GM12878 (cell line): ENCODE results near the gene CLCN2. TPM values are rescaled to one million over a fixed set of nuclear protein-coding genes. Genes with fewer than 3 reads are reported as not detected.

Experiments
- ATAC-seq: fragments of 200-7000 bp; cut with Tn5 transposase; 3 replicates; pipeline ENCODE4 v1.9.1; 2020; ENCODE audit warnings: mild to moderate bottlenecking, moderate library complexity
- BruUV-seq: library from RNA; stranded (reverse); fragments of 400-500 nt; replicated peaks from 2 replicates; lab custom pipeline; 2021; lab: Mats Ljungman, UMichigan
- CTCF ChIA-PET: fragments of 300-600 bp; sonication (Branson Sonifier 250); formaldehyde crosslinking; extraction: SDS; loops from one replicate; lab custom pipeline; 2021; ENCODE audit warnings: inconsistent platforms; lab: Yijun Ruan, JAX
- POLR2A ChIA-PET: fragments of 350-600 bp; formaldehyde crosslinking; extraction: SDS; loops from one replicate; lab custom pipeline; 2021; ENCODE audit warnings: inconsistent platforms; lab: Charles Lee
- RAD21 ChIA-PET: fragments of 300-600 bp; sonication (Branson Sonifier 250); formaldehyde crosslinking; loops from one replicate; lab custom pipeline; 2023; ENCODE audit warnings: antibody characterized with exemption; ENCODE audit not compliant: unreplicated experiment; lab: Charles Lee
- SMC1A ChIA-PET: fragments of 300-600 bp; sonication (Branson Sonifier 250); formaldehyde crosslinking; loops from one replicate; lab custom pipeline; 2023; ENCODE audit not compliant: unreplicated experiment, uncharacterized antibody; lab: Charles Lee
- DNase-seq: peaks from one replicate; pipeline ENCODE4 v3.0.0-alpha.2; 2011; ENCODE audit warnings: low read depth, low spot score
- FAIRE-seq: peaks from 3 replicates; lab custom pipeline; 2011; peaks lifted over from hg19 to GRCh38; lab: Jason Lieb, UNC
- H2AFZ ChIP-seq: 2 replicates; pipeline ENCODE4 v1.6.0; 2011; ENCODE audit warnings: low read depth, low read length, control low read depth; ENCODE audit not compliant: control insufficient read depth
- H3K27ac ChIP-seq: 2 replicates; pipeline ENCODE4 v1.5.1; 2011; ENCODE audit warnings: control low read depth; ENCODE audit not compliant: control insufficient read depth, insufficient read depth
- H3K27me3 ChIP-seq, 2 experiments: replicated peaks in 1 of 2; 2 replicates each; pipeline versions ENCODE4 v1.6.0 to v1.6.1; 2011; ENCODE audit warnings: low read length in 1 of 2; ENCODE audit not compliant: control insufficient read depth in 2 of 2, insufficient read depth in 2 of 2
- H3K36me3 ChIP-seq, 2 experiments: 2 replicates each; pipeline ENCODE4 v1.5.1; 2011; ENCODE audit warnings: low read length in 1 of 2; ENCODE audit not compliant: control insufficient read depth in 2 of 2, insufficient read depth in 2 of 2
- H3K4me1 ChIP-seq: 2 replicates; pipeline ENCODE4 v1.6.1; 2011; ENCODE audit warnings: mild to moderate bottlenecking, low read length, moderate library complexity, mixed read lengths; ENCODE audit not compliant: control insufficient read depth, insufficient read depth
- H3K4me2 ChIP-seq: 2 replicates; pipeline ENCODE4 v1.6.0; 2011; ENCODE audit warnings: control low read depth; ENCODE audit not compliant: control insufficient read depth, insufficient read depth
- H3K4me3 ChIP-seq: fragments of 200-600 bp; sonication (generic); 2 replicates; pipeline ENCODE4 v1.5.1; 2016
- H3K79me2 ChIP-seq: 2 replicates; pipeline ENCODE4 v1.6.0; 2011; ENCODE audit warnings: low read length; ENCODE audit not compliant: control insufficient read depth, insufficient read depth
- H3K9ac ChIP-seq: 2 replicates; pipeline ENCODE4 v1.8.0; 2011; ENCODE audit warnings: low read length, control low read depth, mixed read lengths; ENCODE audit not compliant: control insufficient read depth, insufficient read depth
- H3K9me3 ChIP-seq: replicated peaks from 3 replicates; pipeline ENCODE4 v1.5.1; 2011; ENCODE audit warnings: mild to moderate bottlenecking, low read length; ENCODE audit not compliant: control insufficient read depth, insufficient read depth
- H4K20me1 ChIP-seq: 2 replicates; pipeline ENCODE4 v1.6.0; 2011; ENCODE audit not compliant: control insufficient read depth, insufficient read depth
- E4F1 ChIP-seq: fragments of 450-650 bp; IDR thresholded peaks from 2 replicates; pipeline ENCODE4 v1.6.1; 2018; ENCODE audit warnings: borderline replicate concordance, mild to moderate bottlenecking; ENCODE audit not compliant: partially characterized antibody
- EED ChIP-seq: sonication (generic); IDR thresholded peaks from 2 replicates; pipeline ENCODE4 v1.6.1; 2016; ENCODE audit warnings: antibody characterized with exemption, low read depth
- ESRRA ChIP-seq: IDR thresholded peaks from 2 replicates; pipeline ENCODE4 v1.6.1; 2012; ENCODE audit warnings: mild to moderate bottlenecking, low read length, improper control_type of control experiment
- FOXM1 ChIP-seq: IDR thresholded peaks from 2 replicates; pipeline ENCODE4 v1.6.1; 2012; ENCODE audit warnings: low read depth, mild to moderate bottlenecking, inconsistent platforms, low read length, moderate library complexity
- GATAD2B ChIP-seq: fragments of 450-650 bp; conservative IDR thresholded peaks from 2 replicates; pipeline ENCODE4 v1.6.1; 2017; ENCODE audit warnings: low read depth, mild to moderate bottlenecking, moderate library complexity
- HCFC1 ChIP-seq: fragments of 150-350 bp; IDR thresholded peaks from 2 replicates; pipeline ENCODE4 v1.6.1; 2014; ENCODE audit warnings: low read length
- NFXL1 ChIP-seq: fragments of 450-650 bp; IDR thresholded peaks from 2 replicates; pipeline ENCODE4 v1.6.1; 2017; ENCODE audit warnings: antibody characterized with exemption, mild to moderate bottlenecking, borderline replicate concordance
- PKNOX1 ChIP-seq: fragments of 450-650 bp; IDR thresholded peaks from 2 replicates; pipeline ENCODE4 v1.6.1; 2016; ENCODE audit warnings: mild to moderate bottlenecking
- SP1 ChIP-seq: IDR thresholded peaks from one replicate; pipeline ENCODE4 v1.6.1; 2011; ENCODE audit warnings: low read depth, low read length
- SUPT20H ChIP-seq: IDR thresholded peaks from 2 replicates; pipeline ENCODE4 v1.6.1; 2011; ENCODE audit warnings: low read depth, mild to moderate bottlenecking, low read length, moderate library complexity, borderline replicate concordance; ENCODE audit not compliant: control insufficient read depth
- WGBS: methylation state at CpG from one replicate; pipeline ENCODE4 v1.1.6; 2016; ENCODE audit warnings: low lambda C conversion rate; ENCODE audit not compliant: insufficient replicate concordance, insufficient coverage; ENCODE audit errors: missing lambda C conversion rate; 5-methylcytosine and 5-hydroxymethylcytosine counted together
- in situ Hi-C: fragments of 300-500 bp; cut with MboI; formaldehyde crosslinking; loops from 9 replicates; pipeline ENCODE4 v1.14.3; 2018; ENCODE audit warnings: mixed read lengths
- intact Hi-C: fragments of 100-400 bp; cut with micrococcal nuclease; formaldehyde crosslinking; loops from one replicate; pipeline ENCODE4 v1.14.2; 2022; ENCODE audit not compliant: unreplicated experiment
- polyA plus RNA-seq, 11 experiments: library from polyadenylated mRNA; depleted of rRNA in 4 of 11; unstranded in 6 of 11; stranded (reverse) in 5 of 11; fragments of >200 nt; fragmentation: Nextera tagmentation in 4 of 11; fragmentation: Illumina TruSeq in 1 of 11; extraction: Ambion mirVana in 4 of 11; extraction: Trizol in 1 of 11; gene quantifications; 1 replicate in 1 of 11; 2 replicates in 10 of 11; pipeline versions ENCODE4 v1.2.1 to v1.2.3, GENCODE V29; 2011 to 2016; ENCODE audit warnings: inconsistent platforms in 2 of 11, missing spikeins in 2 of 11, low read depth in 1 of 11
- total RNA-seq, 4 experiments: library from RNA; depleted of rRNA in 3 of 4; stranded (reverse); fragments of >200 nt in 3 of 4; fragmentation: Illumina TruSeq in 1 of 4; extraction: Trizol in 1 of 4; gene quantifications; 2 replicates each; pipeline versions ENCODE4 v1.2.1 to v1.2.3, GENCODE V29; 2013 to 2021

CLCN2 gene
- total and polyA plus RNA-seq, 10 of the 15 experiments (the other 5 are each of a cell fraction or from before 2014, with no cell fraction given): 0.13 to 2.6 (median 0.85) TPM; not detected in 1

- BruUV-seq: no TSS peak
- in situ Hi-C loops: no loop called here
- H3K9ac ChIP-seq: no peak overlapping the region
- POLR2A ChIA-PET: no interaction called here
- H3K79me2 ChIP-seq: peaks cover 53% of the 10 kb centered on the region
- H3K4me3 ChIP-seq: no peak overlapping the region
- FAIRE-seq: no peak
- peak; percentile 24 for ATAC-seq
- no peak overlapping the region for H3K27ac ChIP-seq
- H3K36me3 ChIP-seq: peaks cover 49 to 61% of the 10 kb centered on the region in 2 experiments
- no peak for DNase-seq
- no peaks in the 10 kb centered on the region for H3K9me3 ChIP-seq
- H3K4me1 ChIP-seq: peaks cover 3% of the 10 kb centered on the region; the same call in 1 of the 2 replicates
- no peaks in the 10 kb centered on the region for H3K27me3 ChIP-seq
- CTCF ChIA-PET: no interaction called here
- SMC1A ChIA-PET: no interaction called here
- H4K20me1 ChIP-seq: peaks cover 12% of the 10 kb centered on the region
- intact Hi-C loops: no loop called here
- no peak for TF ChIP-seq SP1
- no peak for TF ChIP-seq HCFC1
- TF ChIP-seq FOXM1: no peak
- no peak for TF ChIP-seq ESRRA
- H3K4me2 ChIP-seq: no peak overlapping the region
- 73% methylated on average over 4 of the region's 4 CpGs for WGBS
- RAD21 ChIA-PET: no interaction called here
- no peak overlapping the region for H2AFZ ChIP-seq
Measured at GRCh38 chr3:184320104-184320445, 41.3 kb downstream of the CLCN2 start.

GRCh38 chr3:184317201-184317600, 44.2 kb downstream of the CLCN2 start:
- no peak overlapping the region for H2AFZ ChIP-seq
- H3K27ac ChIP-seq: no peak overlapping the region
- H3K4me3 ChIP-seq: peak overlapping the region; percentile 100
- peaks cover 3% of the 10 kb centered on the region; the same call in 1 of the 2 replicates for H3K4me1 ChIP-seq
- H4K20me1 ChIP-seq: peaks cover 12% of the 10 kb centered on the region
- SMC1A ChIA-PET: no interaction called here
- no peaks in the 10 kb centered on the region for H3K27me3 ChIP-seq
- RAD21 ChIA-PET: no interaction called here
- H3K9me3 ChIP-seq: no peaks in the 10 kb centered on the region
- H3K36me3 ChIP-seq: peaks cover 28 to 38% of the 10 kb centered on the region in 2 experiments
- H3K79me2 ChIP-seq: peaks cover 58% of the 10 kb centered on the region
- ATAC-seq (no peak), FAIRE-seq (no peak), DNase-seq (no peak)
- TSS peak; percentile 50 for BruUV-seq
- CTCF ChIA-PET: interaction anchor here (1.2 kb wide), 1 partner anchor 38 kb away, joined by 3 read pairs; no protein-coding TSS in a partner anchor
- in situ Hi-C loops (no loop called here), intact Hi-C loops (loop anchor here (5.0 kb wide), 1 partner anchor 45 kb away; the partner anchor contains the start of genes CLCN2 and POLR2H)
- POLR2A ChIA-PET: no interaction called here
- peak overlapping the region; percentile 95 for H3K4me2 ChIP-seq
- 21% methylated on average over 4 of the region's 5 CpGs for WGBS
- peak overlapping the region; percentile 26; the same call in 1 of the 2 replicates for H3K9ac ChIP-seq
- no peak for TF ChIP-seq E4F1
- no peak for TF ChIP-seq GATAD2B
- TF ChIP-seq NFXL1: no peak
- no peak for TF ChIP-seq SUPT20H
- no peak for TF ChIP-seq PKNOX1
- no peak for TF ChIP-seq EED
